Measurements from ENCODE around the gene NOTCH1.

NOTCH1 gene

DNA sequence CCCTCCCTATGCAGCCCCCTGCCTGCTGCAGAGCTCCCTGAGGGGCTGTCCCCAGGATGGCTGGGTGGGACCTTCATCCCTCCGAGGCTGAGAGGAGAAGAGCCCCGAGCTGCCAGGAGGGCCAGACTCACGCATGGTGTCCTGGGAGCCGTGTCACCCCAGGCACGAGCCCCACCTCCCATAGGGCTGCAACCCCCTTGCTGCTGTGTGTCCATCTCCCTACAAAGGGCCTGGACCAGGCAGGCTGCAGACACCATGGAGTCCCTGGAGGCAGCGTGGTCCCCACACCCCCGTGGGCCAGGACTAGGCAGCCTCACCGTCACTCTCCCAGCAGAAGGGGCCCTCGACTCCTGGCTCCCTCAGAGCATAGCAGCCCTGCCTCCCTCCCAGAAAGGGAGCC, 51.8 kb downstream of the NOTCH1 start:
- no peaks in the 10 kb centered on the region for H3K79me2 ChIP-seq (ENCODE audit: insufficient read depth, low read length)
- H3K27ac ChIP-seq (ENCODE audit: low read depth, low read length) = no peak overlapping the region
- no peak overlapping the region for H3K4me3 ChIP-seq (ENCODE audit: insufficient read depth, low read length, poor library complexity, severe bottlenecking)
- H3K4me2 ChIP-seq (ENCODE audit: low read depth, low read length, poor library complexity, severe bottlenecking) = no peak overlapping the region
- no peak overlapping the region for H2AFZ ChIP-seq (ENCODE audit: low read depth, low read length, severe bottlenecking)
- TF ChIP-seq, protein P1, sequence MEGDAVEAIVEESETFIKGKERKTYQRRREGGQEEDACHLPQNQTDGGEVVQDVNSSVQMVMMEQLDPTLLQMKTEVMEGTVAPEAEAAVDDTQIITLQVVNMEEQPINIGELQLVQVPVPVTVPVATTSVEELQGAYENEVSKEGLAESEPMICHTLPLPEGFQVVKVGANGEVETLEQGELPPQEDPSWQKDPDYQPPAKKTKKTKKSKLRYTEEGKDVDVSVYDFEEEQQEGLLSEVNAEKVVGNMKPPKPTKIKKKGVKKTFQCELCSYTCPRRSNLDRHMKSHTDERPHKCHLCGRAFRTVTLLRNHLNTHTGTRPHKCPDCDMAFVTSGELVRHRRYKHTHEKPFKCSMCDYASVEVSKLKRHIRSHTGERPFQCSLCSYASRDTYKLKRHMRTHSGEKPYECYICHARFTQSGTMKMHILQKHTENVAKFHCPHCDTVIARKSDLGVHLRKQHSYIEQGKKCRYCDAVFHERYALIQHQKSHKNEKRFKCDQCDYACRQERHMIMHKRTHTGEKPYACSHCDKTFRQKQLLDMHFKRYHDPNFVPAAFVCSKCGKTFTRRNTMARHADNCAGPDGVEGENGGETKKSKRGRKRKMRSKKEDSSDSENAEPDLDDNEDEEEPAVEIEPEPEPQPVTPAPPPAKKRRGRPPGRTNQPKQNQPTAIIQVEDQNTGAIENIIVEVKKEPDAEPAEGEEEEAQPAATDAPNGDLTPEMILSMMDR (IDR thresholded peaks at IDR 0.05; ENCODE audit: insufficient read depth, low read length, poor library complexity, severe bottlenecking) = no peak
- TF ChIP-seq EZH2phosphoT487 (conservative IDR thresholded peaks at IDR 0.05; ENCODE audit: low read length) = no peak
- no peaks in the 10 kb centered on the region for H3K27me3 ChIP-seq (ENCODE audit: low read length)
- H3K9me3 ChIP-seq (ENCODE audit: insufficient read depth, low read length) = no peaks in the 10 kb centered on the region
- H3K9ac ChIP-seq (ENCODE audit: low read length) = no peak overlapping the region
- H3K9me2 ChIP-seq (replicated peaks; ENCODE audit: insufficient read depth, low read length) = no peaks in the 10 kb centered on the region
- H3K36me3 ChIP-seq (ENCODE audit: low read length) = no peaks in the 10 kb centered on the region
- no peaks in the 10 kb centered on the region for H4K20me1 ChIP-seq (ENCODE audit: low read depth, low read length)
- H3F3A ChIP-seq (ENCODE audit: insufficient read depth) = no peaks in the 10 kb centered on the region

DNA sequence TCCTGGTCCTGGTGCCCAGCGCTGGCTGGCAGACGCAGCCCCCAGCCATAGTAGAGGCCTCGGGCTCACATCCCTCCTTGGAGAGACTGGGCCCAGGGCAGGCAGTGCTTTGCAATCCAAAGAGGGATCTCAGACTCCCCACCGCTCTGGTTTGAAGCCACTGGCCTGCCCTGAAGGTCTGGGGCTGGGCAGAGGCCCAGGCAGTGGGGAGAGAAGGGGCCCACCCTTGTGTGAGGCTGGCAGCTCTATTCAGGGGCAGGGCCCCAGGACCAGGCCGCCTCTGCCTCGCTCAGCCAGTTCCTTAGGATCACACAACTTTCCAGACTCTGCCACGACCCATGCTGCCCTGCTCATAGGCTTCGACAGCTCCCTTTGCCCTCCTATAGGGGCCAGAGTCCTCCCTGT, 52.3 kb downstream of the NOTCH1 start:
- Histone ChIP-seq H3K4me2 (ENCODE audit: low read depth, low read length, poor library complexity, severe bottlenecking) (no peak overlapping the region), H3K9me3 (ENCODE audit: insufficient read depth, low read length) (no peaks in the 10 kb centered on the region), H4K20me1 (ENCODE audit: low read depth, low read length) (no peaks in the 10 kb centered on the region), H3K36me3 (ENCODE audit: low read length) (no peaks in the 10 kb centered on the region), H3K27me3 (ENCODE audit: low read length) (no peaks in the 10 kb centered on the region), H3K9ac (ENCODE audit: low read length) (no peak overlapping the region), H3K79me2 (ENCODE audit: insufficient read depth, low read length) (no peaks in the 10 kb centered on the region), H3K27ac (ENCODE audit: low read depth, low read length) (no peak overlapping the region), H3K9me2 (replicated peaks; ENCODE audit: insufficient read depth, low read length) (no peaks in the 10 kb centered on the region), H3F3A (ENCODE audit: insufficient read depth) (no peaks in the 10 kb centered on the region), H3K4me3 (ENCODE audit: insufficient read depth, low read length, poor library complexity, severe bottlenecking) (no peak overlapping the region), H2AFZ (ENCODE audit: low read depth, low read length, severe bottlenecking) (no peak overlapping the region)
- no peak for TF ChIP-seq EZH2phosphoT487 (conservative IDR thresholded peaks at IDR 0.05; ENCODE audit: low read length)
- TF ChIP-seq, protein P1 (IDR thresholded peaks at IDR 0.05; ENCODE audit: insufficient read depth, low read length, poor library complexity, severe bottlenecking) = no peak

DNA sequence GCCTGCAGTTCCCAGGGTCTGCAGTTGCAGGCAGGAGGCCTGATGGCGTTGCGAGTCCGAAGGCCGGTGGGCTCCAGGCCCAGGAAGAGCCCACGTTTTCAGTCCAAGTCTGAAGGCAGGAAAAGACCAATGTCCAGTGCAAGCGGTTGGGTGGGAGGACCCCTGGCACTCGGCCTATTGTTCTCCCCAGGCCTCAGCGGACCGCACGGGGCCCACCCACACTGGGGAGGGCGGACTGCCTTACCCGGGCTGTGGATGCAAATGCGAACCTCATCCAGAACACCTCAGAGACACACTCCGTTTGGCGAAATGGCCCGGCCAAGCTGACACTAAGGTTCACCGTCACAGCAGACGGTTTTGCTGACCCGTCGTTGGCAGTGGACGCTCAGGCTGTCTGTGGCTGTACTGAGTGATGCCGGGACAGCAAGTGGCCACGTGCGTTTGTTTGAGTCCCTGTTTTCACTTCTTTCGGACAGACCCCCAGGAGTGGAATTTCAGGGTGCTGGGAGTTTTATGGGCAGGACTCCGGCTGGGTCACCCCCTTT, 52.8 kb downstream of the NOTCH1 start:
- Histone ChIP-seq H3K4me2 (ENCODE audit: low read depth, low read length, poor library complexity, severe bottlenecking) (no peak overlapping the region), H3F3A (ENCODE audit: insufficient read depth) (no peaks in the 10 kb centered on the region), H3K9ac (ENCODE audit: low read length) (no peak overlapping the region), H3K27ac (ENCODE audit: low read depth, low read length) (no peak overlapping the region), H4K20me1 (ENCODE audit: low read depth, low read length) (no peaks in the 10 kb centered on the region), H3K4me3 (ENCODE audit: insufficient read depth, low read length, poor library complexity, severe bottlenecking) (no peak overlapping the region), H3K79me2 (ENCODE audit: insufficient read depth, low read length) (no peaks in the 10 kb centered on the region), H3K9me2 (replicated peaks; ENCODE audit: insufficient read depth, low read length) (no peaks in the 10 kb centered on the region), H3K36me3 (ENCODE audit: low read length) (no peaks in the 10 kb centered on the region), H2AFZ (ENCODE audit: low read depth, low read length, severe bottlenecking) (no peak overlapping the region), H3K27me3 (ENCODE audit: low read length) (no peaks in the 10 kb centered on the region), H3K9me3 (ENCODE audit: insufficient read depth, low read length) (no peaks in the 10 kb centered on the region)
- TF ChIP-seq EZH2phosphoT487 (conservative IDR thresholded peaks at IDR 0.05; ENCODE audit: low read length) = no peak
- TF ChIP-seq, protein P1 (IDR thresholded peaks at IDR 0.05; ENCODE audit: insufficient read depth, low read length, poor library complexity, severe bottlenecking) = no peak
